ENCODE results near the gene EXOC2.

GRCh38 chr6:454148-454991 is 238.6 kb downstream of the EXOC2 start:
- no peak for TF ChIP-seq CTCF (IDR thresholded peaks at IDR 0.05; ENCODE audit: low read length)
- TF ChIP-seq EZH2 (IDR thresholded peaks at IDR 0.05; ENCODE audit: borderline replicate concordance, low read length), result no peak

Data from OCI-LY1 (cell line).